Activated naive CD8-positive, alpha-beta T cell treated with anti-CD3 and anti-CD28 coated beads, Interleukin-2, amount 10 ng/mL, durations not matched to agents 7 days and 5 days (primary cell): ENCODE measurements around the gene ELAVL1. TPM values are rescaled to one million over a fixed set of nuclear protein-coding genes. Genes with fewer than 3 reads are reported as not detected.
A peak's percentile ranks its signal among the peaks of the same experiment; 100 is the strongest.

Experiments used
- ATAC-seq: fragments of 150-1000 bp; cut with Tn5 transposase; one replicate; pipeline ENCODE4 v1.10.0; 2021; ENCODE audit warnings: low read depth, moderate library complexity
- POLR2A ChIA-PET: fragments of 350-600 bp; sonication (Branson Sonifier 250); formaldehyde crosslinking; loops from one replicate; lab custom pipeline; 2021; ENCODE audit warnings: antibody characterized with exemption; lab: Charles Lee
- DNase-seq: peaks from one replicate; pipeline ENCODE4 v3.0.0; 2021
- H3K27ac Mint-ChIP-seq: one replicate; pipeline ENCODE4 v1.8.0; 2022; ENCODE audit warnings: mild to moderate bottlenecking, mixed read lengths
- H3K27me3 Mint-ChIP-seq: one replicate; pipeline ENCODE4 v1.8.0; 2022; ENCODE audit warnings: mild to moderate bottlenecking, moderate library complexity, mixed read lengths
- H3K36me3 Mint-ChIP-seq: one replicate; pipeline ENCODE4 v1.8.0; 2021; ENCODE audit warnings: mild to moderate bottlenecking, mixed read lengths
- H3K4me1 Mint-ChIP-seq: one replicate; pipeline ENCODE4 v1.8.0; 2021; ENCODE audit warnings: mixed read lengths
- H3K4me3 Mint-ChIP-seq: one replicate; pipeline ENCODE4 v1.8.0; 2022; ENCODE audit warnings: mild to moderate bottlenecking, moderate library complexity, mixed read lengths
- H3K9me3 Mint-ChIP-seq: one replicate; pipeline ENCODE4 v1.8.0; 2021; ENCODE audit warnings: mixed read lengths
- total RNA-seq, 2 experiments: library from RNA; stranded (reverse); gene quantifications; one replicate each; pipeline ENCODE4 v1.2.3, GENCODE V29; 2021

Gene ELAVL1
- total RNA-seq = 10 to 100 TPM; 90.9 to 91.5 TPM

GRCh38 chr19:8005534-8006256, at the start of gene ELAVL1:
Gene ELAVL1 (minus strand): TSS chr19:8005641. CDS start chr19:7991815, 13,826 bp downstream.
- Mint-ChIP-seq H3K27me3 (no peaks in the 10 kb centered on the region), H3K36me3 (peaks cover 2% of the 10 kb centered on the region), H3K9me3 (no peaks in the 10 kb centered on the region), H3K4me3 (peak within 1 kb of the TSS; percentile 97), H3K27ac (peak within 1 kb of the TSS; percentile 92), H3K4me1 (peaks cover 33% of the 10 kb centered on the region)
- DNase-seq (peak; percentile 97), ATAC-seq (peak; percentile 91)
- POLR2A ChIA-PET = interaction anchor here (0.6 to 1.9 kb wide), 5 partner anchors 10 to 262 kb away, joined by 3 to 8 read pairs (median 3); partner anchors contain the start of genes MAP2K7 and TIMM44

- peaks cover 4% of the 10 kb centered on the region for H3K27me3 Mint-ChIP-seq
- POLR2A ChIA-PET = interaction anchor here (0.9 to 1.2 kb wide), 3 partner anchors 12 to 78 kb away, joined by 3 to 4 read pairs (median 3); partner anchors contain the start of gene ELAVL1
These were observed 48.7 kb upstream of the ELAVL1 start for GRCh38 chr19:8054169-8054568.

DNA sequence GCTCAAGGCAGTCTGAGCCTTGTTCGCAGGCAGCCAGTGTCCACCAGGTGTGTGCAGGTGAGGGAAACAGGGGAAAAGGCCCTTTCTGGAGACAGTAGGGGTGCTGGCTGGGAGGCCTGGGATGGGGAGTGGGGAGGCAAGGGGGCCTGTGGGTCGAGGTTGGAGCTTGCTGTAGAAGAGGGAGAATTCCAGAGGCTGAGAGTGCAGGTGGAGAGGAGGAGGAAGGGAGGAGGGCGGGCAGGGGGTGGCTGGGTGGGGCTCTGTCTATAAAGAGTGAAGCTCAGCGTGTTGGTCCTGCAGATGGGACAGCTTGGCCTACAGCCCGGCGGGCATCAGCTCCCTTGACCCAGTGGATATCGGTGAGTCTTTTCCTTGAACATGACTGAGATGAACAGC, 47.0 kb upstream of the ELAVL1 start, which contains the start of gene CCL25:
CCL25 (plus strand) TSS at position 297 of the 396 bp plus-strand sequence. CDS start 290 bp downstream, outside the sequence.
- ATAC-seq (no peak), DNase-seq (no peak)
- POLR2A ChIA-PET = interaction anchor here (0.6 to 1.1 kb wide), 3 partner anchors 12 to 1628 kb away, joined by 3 to 5 read pairs (median 3); partner anchors contain the start of gene KHSRP
- no peaks in the 10 kb centered on the region for H3K9me3 Mint-ChIP-seq
- no peaks in the 10 kb centered on the region for H3K36me3 Mint-ChIP-seq
- peak within 1 kb of the TSS; percentile 100 for H3K27ac Mint-ChIP-seq
- peaks cover 6% of the 10 kb centered on the region for H3K27me3 Mint-ChIP-seq
- peak within 1 kb of the TSS; percentile 90 for H3K4me3 Mint-ChIP-seq
- peaks cover 20% of the 10 kb centered on the region for H3K4me1 Mint-ChIP-seq

More at GRCh38 chr19:8054169-8054568, 48.7 kb upstream of the ELAVL1 start:
- Mint-ChIP-seq H3K4me1 (peaks cover 19% of the 10 kb centered on the region), H3K27ac (no peak overlapping the region), H3K36me3 (no peaks in the 10 kb centered on the region), H3K9me3 (no peaks in the 10 kb centered on the region), H3K4me3 (no peak overlapping the region)
- DNase-seq (no peak), ATAC-seq (no peak)

DNA sequence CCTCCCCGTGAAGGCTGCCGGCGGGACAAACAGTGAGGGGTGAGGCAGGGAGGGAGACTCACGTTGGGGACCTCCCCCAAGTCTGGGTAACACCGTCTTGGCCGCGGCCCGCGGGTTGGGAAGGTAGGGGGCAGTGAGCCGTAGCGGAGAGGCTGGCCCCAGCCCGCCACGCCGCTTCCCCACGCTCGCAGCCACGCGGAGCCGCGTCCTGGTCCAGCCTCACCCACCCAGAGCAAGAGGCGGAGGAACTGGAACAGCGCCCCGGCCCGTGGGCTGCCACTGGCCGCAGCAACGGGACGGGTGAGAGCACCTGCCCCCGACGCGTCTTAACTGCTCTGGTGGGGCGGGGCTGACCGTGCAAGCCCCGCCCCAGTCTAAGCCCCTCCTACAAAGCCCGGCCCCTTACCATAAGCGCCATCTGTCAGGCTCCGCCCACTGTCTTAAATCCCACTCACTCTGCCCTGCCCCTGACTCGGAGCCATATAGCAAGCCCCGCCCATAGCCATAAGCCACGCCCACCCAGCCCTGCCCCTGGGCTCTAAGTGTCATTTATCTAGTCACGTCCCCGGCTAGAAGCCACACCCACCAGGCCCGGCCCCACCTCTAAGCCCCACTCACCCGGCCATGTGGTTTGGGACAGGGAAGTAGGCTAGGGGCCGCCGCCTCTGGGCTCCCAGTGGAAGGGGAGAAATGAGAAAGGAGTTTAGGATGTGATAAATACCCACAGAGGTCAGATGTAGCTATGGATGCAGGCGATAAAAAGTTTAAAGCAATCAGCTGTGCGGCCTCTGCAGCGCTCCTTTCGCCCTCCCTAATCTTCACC, 45.0 kb upstream of the ELAVL1 start:
- H3K27me3 Mint-ChIP-seq = peaks cover 6% of the 10 kb centered on the region
- no peaks in the 10 kb centered on the region for H3K9me3 Mint-ChIP-seq
- H3K36me3 Mint-ChIP-seq = no peaks in the 10 kb centered on the region
- peaks cover 25% of the 10 kb centered on the region for H3K4me1 Mint-ChIP-seq
- H3K4me3 Mint-ChIP-seq = peak overlapping the region; percentile 72
- H3K27ac Mint-ChIP-seq = peak overlapping the region; percentile 86
- ATAC-seq (peak; percentile 85), DNase-seq (peak; percentile 94)
- POLR2A ChIA-PET = no interaction called here

GRCh38 chr19:8046569-8047165, 41.2 kb upstream of the ELAVL1 start:
- no peak for DNase-seq
- POLR2A ChIA-PET = interaction anchor here (0.6 to 0.7 kb wide), 2 partner anchors 13 to 22 kb away, joined by 4 read pairs; no protein-coding TSS in a partner anchor
- no peaks in the 10 kb centered on the region for H3K36me3 Mint-ChIP-seq
- no peak for ATAC-seq
- no peak overlapping the region for H3K4me3 Mint-ChIP-seq
- peaks cover 9% of the 10 kb centered on the region for H3K27me3 Mint-ChIP-seq
- peak overlapping the region; percentile 21 for H3K27ac Mint-ChIP-seq
- H3K9me3 Mint-ChIP-seq = no peaks in the 10 kb centered on the region
- peaks cover 8% of the 10 kb centered on the region for H3K4me1 Mint-ChIP-seq

DNA sequence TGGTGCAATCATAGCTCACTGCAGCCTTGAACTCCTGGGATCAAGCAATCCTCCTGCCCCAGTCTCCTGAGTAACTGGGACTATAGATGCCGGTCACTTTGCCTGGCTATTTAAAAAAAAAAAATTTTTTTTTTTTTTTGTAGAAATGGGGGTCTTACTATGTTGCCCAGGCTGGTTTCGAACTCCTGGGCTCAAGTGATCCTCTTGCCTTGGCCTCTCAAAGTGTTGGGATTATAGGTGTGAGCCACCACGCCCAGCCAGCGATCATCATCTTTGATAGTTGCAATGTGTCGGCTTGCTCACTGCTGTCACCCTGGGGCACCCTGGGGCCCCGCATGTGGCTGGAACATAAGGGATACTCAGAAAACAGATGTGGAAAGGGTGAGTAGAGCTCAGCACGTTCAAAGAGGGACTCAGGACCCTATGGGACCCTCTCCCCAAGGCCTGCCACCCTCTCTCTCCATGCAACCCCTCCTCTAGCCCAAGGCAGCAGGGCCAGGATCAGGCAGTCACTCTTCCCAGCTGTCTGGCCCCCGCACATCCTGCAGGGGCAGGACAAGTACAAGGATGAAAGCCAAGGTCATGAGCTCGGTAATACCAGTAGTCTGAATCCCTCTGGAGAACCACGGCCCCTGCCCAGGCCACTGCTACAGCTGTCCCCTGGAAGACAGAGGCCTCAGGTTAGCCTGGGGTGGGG, 40.6 kb upstream of the ELAVL1 start:
- H3K27ac Mint-ChIP-seq = no peak overlapping the region
- POLR2A ChIA-PET = no interaction called here
- H3K36me3 Mint-ChIP-seq = no peaks in the 10 kb centered on the region
- no peak overlapping the region for H3K4me3 Mint-ChIP-seq
- ATAC-seq = no peak
- no peaks in the 10 kb centered on the region for H3K9me3 Mint-ChIP-seq
- H3K4me1 Mint-ChIP-seq = peaks cover 7% of the 10 kb centered on the region
- peaks cover 9% of the 10 kb centered on the region for H3K27me3 Mint-ChIP-seq
- DNase-seq = no peak

DNA sequence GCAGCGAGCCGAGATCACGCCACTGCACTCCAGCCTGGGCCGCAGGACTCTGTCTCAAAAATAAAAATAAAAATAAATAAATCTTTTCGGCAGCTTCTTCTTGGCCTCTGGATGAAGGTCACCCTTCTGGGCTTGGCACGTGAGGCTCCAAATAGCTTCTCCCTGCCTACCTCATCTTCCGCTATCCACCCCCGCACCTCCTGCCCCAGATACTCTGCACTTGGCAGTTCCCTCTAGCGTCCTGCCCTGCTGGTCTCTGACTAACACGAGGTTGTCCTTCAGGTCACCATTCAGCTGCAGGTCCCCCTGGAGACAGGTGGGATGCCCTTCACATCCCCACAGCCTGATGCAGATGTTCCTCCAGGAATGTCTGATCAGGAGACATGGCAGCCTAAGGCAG, 38.6 kb upstream of the ELAVL1 start:
- DNase-seq (no peak), ATAC-seq (no peak)
- POLR2A ChIA-PET = no interaction called here
- no peaks in the 10 kb centered on the region for H3K36me3 Mint-ChIP-seq
- peaks cover 5% of the 10 kb centered on the region for H3K27me3 Mint-ChIP-seq
- H3K27ac Mint-ChIP-seq = no peak overlapping the region
- H3K4me3 Mint-ChIP-seq = no peak overlapping the region
- peaks cover 6% of the 10 kb centered on the region for H3K4me1 Mint-ChIP-seq
- no peaks in the 10 kb centered on the region for H3K9me3 Mint-ChIP-seq

DNA sequence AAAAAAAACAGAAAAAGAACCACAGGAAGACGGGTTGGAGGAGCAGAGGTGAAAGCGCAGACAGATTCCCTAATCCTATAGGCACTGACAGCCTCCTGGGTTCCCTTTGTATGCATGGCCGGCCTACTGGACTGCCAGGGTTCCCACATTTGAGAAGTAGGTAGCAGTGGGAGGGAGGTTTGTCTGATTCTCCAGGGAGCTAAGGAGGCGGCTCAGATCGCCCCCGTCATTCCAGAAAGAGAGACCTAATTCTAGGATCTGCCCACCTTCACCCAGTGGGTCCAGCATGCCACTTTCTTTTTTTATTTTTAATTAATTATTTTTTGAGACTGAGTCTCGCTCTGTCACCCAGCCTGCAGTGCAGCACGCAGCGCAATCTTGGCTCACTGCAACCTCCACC, 37.5 kb upstream of the ELAVL1 start:
- Mint-ChIP-seq H3K27ac (no peak overlapping the region), H3K9me3 (no peaks in the 10 kb centered on the region), H3K36me3 (no peaks in the 10 kb centered on the region), H3K4me1 (peaks cover 6% of the 10 kb centered on the region), H3K27me3 (peaks cover 3% of the 10 kb centered on the region), H3K4me3 (no peak overlapping the region)
- POLR2A ChIA-PET = no interaction called here
- no peak for ATAC-seq
- DNase-seq = no peak

DNA sequence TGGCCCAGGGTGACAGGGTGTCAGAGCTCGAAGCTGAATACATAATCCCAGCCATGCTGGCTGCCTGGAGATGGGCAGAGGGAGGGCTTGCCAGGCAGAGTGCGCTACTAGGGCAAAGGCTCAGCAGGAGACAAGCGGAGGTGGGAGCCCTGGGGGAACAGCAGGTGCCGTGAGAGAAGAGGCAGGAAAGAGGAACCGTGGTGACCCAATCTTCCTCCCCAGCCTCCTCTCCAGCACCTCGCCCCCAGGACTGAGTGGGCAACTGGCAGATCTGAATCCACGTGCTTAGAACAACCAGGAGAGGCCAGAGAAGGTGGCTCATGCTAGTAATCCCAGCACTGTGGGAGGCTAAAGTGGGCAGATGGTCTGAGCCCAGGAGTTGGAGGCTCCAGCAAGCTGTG, 36.1 kb upstream of the ELAVL1 start:
- H3K27ac Mint-ChIP-seq = no peak overlapping the region

GRCh38 chr19:8039231-8039630, 33.8 kb upstream of the ELAVL1 start:
- no peaks in the 10 kb centered on the region for H3K36me3 Mint-ChIP-seq
- no peaks in the 10 kb centered on the region for H3K9me3 Mint-ChIP-seq
- ATAC-seq = no peak
- H3K27me3 Mint-ChIP-seq = peaks cover 7% of the 10 kb centered on the region
- H3K27ac Mint-ChIP-seq = no peak overlapping the region
- H3K4me3 Mint-ChIP-seq = no peak overlapping the region
- peaks cover 2% of the 10 kb centered on the region for H3K4me1 Mint-ChIP-seq
- POLR2A ChIA-PET = no interaction called here
- no peak for DNase-seq

More for the DNA sequence above, 36.1 kb upstream of the ELAVL1 start:
- ATAC-seq = no peak
- peaks cover 2% of the 10 kb centered on the region for H3K4me1 Mint-ChIP-seq
- DNase-seq = no peak
- H3K36me3 Mint-ChIP-seq = no peaks in the 10 kb centered on the region
- H3K27me3 Mint-ChIP-seq = peaks cover 5% of the 10 kb centered on the region
- H3K9me3 Mint-ChIP-seq = no peaks in the 10 kb centered on the region
- POLR2A ChIA-PET = interaction anchor here (0.7 kb wide), 1 partner anchor 46 kb away, joined by 3 read pairs; no protein-coding TSS in a partner anchor
- H3K4me3 Mint-ChIP-seq = no peak overlapping the region

DNA sequence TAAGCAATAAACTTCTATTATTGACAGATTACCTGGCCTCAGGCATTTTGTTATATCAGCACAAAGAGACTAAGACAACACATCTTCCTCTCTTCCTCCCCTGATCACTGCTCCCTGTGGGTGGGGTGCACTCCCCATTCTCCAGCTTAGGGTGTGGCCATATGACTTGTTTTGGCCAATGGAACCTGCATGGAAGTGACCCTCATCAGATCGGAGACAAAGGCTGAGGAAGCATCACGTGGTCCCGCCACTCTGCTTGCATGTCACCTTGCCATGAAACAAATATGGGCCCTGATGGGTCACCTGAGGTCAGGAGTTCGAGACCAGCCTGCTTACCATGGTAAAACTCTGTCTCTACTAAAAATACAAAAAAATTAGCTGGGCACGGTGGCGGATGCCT, 33.4 kb upstream of the ELAVL1 start:
- H3K4me1 Mint-ChIP-seq = peaks cover 2% of the 10 kb centered on the region
- no peak for DNase-seq
- ATAC-seq = no peak
- POLR2A ChIA-PET = interaction anchor here (1.2 kb wide), 1 partner anchor 18 kb away, joined by 3 read pairs; no protein-coding TSS in a partner anchor
- H3K27ac Mint-ChIP-seq = no peak overlapping the region
- no peak overlapping the region for H3K4me3 Mint-ChIP-seq
- peaks cover 7% of the 10 kb centered on the region for H3K27me3 Mint-ChIP-seq
- H3K36me3 Mint-ChIP-seq = no peaks in the 10 kb centered on the region
- H3K9me3 Mint-ChIP-seq = no peaks in the 10 kb centered on the region

DNA sequence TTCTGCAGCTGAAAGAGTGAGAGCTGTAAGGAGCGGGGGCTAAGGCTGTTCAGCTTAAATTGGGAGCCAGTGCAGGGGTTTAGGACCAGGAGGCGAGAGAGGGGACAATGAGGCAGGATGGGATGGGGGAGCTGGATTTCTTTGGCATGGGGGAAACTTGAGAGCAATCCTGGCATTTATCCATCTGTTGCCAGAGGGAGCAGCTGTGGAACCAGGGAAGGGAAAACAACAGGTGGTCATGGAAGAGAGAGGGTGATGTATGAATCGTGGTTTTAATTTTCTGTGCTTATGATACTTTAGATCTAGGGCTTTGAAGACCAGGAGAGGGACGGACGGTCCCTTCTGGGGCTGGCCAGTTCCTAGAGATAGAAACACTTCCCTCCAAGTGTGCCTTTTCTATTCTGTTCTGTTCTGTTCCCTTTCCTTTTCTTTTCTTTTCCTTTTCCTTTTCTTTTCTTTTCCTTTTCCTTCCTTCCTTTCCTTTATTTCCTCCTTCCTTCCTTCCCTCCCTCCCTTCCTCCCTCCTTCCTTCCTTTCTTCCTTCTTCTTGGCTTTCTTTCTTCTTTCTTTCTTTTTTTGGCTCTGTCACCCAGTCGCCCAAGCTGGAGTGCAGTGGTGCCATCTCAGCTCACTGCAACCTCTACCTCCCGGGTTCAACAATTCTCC, 31.1 kb upstream of the ELAVL1 start:
- ATAC-seq = no peak
- DNase-seq = no peak
- Mint-ChIP-seq H3K27ac (no peak overlapping the region), H3K9me3 (no peaks in the 10 kb centered on the region), H3K4me3 (no peak overlapping the region), H3K27me3 (peaks cover 10% of the 10 kb centered on the region), H3K4me1 (peaks cover 2% of the 10 kb centered on the region), H3K36me3 (no peaks in the 10 kb centered on the region)
- POLR2A ChIA-PET = no interaction called here
